ENCODE data around the gene GIT2. TPM values are rescaled to one million over a fixed set of nuclear protein-coding genes. Genes with fewer than 3 reads are reported as not detected.

The GIT2 gene
- total RNA-seq, 1 experiment from 2014 or later, result 40.0 TPM

GRCh38 chr12:109968032-109968420 is 28.1 kb downstream of the GIT2 start:
- intact Hi-C loops (cut with micrococcal nuclease; ENCODE audit: unreplicated experiment) (no loop called here), in situ Hi-C loops (cut with HindIII; ENCODE audit: low pct_unique_long_range_greater_than_20kb, low sequenced_read_pairs) (no loop called here)
- H3K4me1 ChIP-seq (ENCODE audit: control insufficient read depth, insufficient read depth, low read length), result no peaks in the 10 kb centered on the region
- no peak overlapping the region for H3K27ac ChIP-seq (ENCODE audit: low read length)
- no peaks in the 10 kb centered on the region for H3K9me3 ChIP-seq (ENCODE audit: control insufficient read depth, insufficient read depth, low read depth, low read length)
- no TSS peak for BruUV-seq (replicated peaks)
- CTCF ChIA-PET, result no interaction called here
- H3K36me3 ChIP-seq (ENCODE audit: control insufficient read depth, insufficient read depth, low read length), result peaks cover 3% of the 10 kb centered on the region; the same call in 1 of the 2 replicates
- H3K4me3 ChIP-seq (ENCODE audit: low read depth in 2 of 2, low read length in 2 of 2), result no peak overlapping the region
- TF ChIP-seq, protein P1, sequence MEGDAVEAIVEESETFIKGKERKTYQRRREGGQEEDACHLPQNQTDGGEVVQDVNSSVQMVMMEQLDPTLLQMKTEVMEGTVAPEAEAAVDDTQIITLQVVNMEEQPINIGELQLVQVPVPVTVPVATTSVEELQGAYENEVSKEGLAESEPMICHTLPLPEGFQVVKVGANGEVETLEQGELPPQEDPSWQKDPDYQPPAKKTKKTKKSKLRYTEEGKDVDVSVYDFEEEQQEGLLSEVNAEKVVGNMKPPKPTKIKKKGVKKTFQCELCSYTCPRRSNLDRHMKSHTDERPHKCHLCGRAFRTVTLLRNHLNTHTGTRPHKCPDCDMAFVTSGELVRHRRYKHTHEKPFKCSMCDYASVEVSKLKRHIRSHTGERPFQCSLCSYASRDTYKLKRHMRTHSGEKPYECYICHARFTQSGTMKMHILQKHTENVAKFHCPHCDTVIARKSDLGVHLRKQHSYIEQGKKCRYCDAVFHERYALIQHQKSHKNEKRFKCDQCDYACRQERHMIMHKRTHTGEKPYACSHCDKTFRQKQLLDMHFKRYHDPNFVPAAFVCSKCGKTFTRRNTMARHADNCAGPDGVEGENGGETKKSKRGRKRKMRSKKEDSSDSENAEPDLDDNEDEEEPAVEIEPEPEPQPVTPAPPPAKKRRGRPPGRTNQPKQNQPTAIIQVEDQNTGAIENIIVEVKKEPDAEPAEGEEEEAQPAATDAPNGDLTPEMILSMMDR (IDR thresholded peaks at IDR 0.05), result no peak
- TF ChIP-seq TCF7L2 (IDR thresholded peaks at IDR 0.05; ENCODE audit: low read depth, low read length), result no peak
- TF ChIP-seq SIN3A (IDR thresholded peaks at IDR 0.05; ENCODE audit: borderline replicate concordance, insufficient read depth, low read depth, low read length), result no peak
- no peak for TF ChIP-seq REST (IDR thresholded peaks at IDR 0.05; ENCODE audit: insufficient read depth in 1 of 2, low read depth in 2 of 2, low read length in 1 of 2)
- TF ChIP-seq POLR2AphosphoS5 (IDR thresholded peaks at IDR 0.05; ENCODE audit: low read depth, low read length), result no peak
- DNase-seq (ENCODE audit: low read depth, low spot score) (no peak), ATAC-seq (no peak)
- POLR2A ChIA-PET, result no interaction called here
- no peaks in the 10 kb centered on the region for H3K27me3 ChIP-seq (ENCODE audit: control insufficient read depth, insufficient read depth, low read length)

DNA sequence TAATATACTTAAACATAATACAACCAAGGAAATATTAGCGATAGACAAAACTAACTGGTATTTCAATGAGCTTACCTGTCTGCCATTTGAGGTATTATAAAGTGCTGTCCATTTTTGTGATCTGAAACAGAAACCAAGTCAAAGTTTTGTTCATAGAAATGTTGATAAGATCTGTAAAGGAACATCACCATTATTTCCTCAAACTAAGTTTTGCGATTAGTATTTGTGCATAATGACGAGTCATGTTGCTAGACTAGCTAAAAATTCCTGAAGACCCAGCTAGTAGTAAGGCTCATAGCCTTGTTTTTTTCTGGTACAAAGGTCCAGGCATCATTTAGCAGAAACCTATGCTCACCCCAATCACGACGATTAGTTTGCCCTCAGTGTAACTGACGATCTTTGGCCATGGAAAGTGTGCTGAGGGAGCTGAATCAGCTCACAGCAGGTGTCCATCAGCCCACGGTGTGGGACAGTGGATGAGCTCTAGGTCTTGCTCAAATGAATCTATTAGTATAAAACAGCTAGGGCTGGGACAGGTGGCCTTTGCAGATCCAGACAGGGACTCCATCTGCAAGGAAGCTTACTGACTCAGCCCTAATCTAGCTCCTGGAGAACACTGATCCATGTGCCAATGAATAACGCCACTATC is 28.7 kb downstream of the GIT2 start:
- POLR2A ChIA-PET, result no interaction called here
- Histone ChIP-seq H3K27me3 (ENCODE audit: control insufficient read depth, insufficient read depth, low read length) (no peaks in the 10 kb centered on the region), H3K27ac (ENCODE audit: low read length) (no peak overlapping the region), H3K4me3 (ENCODE audit: low read depth in 2 of 2, low read length in 2 of 2) (no peak overlapping the region), H3K36me3 (ENCODE audit: control insufficient read depth, insufficient read depth, low read length) (peaks cover 3% of the 10 kb centered on the region; the same call in 1 of the 2 replicates), H3K4me1 (ENCODE audit: control insufficient read depth, insufficient read depth, low read length) (no peaks in the 10 kb centered on the region), H3K9me3 (ENCODE audit: control insufficient read depth, insufficient read depth, low read depth, low read length) (no peaks in the 10 kb centered on the region)
- BruUV-seq (replicated peaks), result no TSS peak
- TF ChIP-seq POLR2AphosphoS5 (IDR thresholded peaks at IDR 0.05; ENCODE audit: low read depth, low read length) (no peak), TCF7L2 (IDR thresholded peaks at IDR 0.05; ENCODE audit: low read depth, low read length) (no peak), REST (IDR thresholded peaks at IDR 0.05; ENCODE audit: insufficient read depth in 1 of 2, low read depth in 2 of 2, low read length in 1 of 2) (no peak), SIN3A (IDR thresholded peaks at IDR 0.05; ENCODE audit: borderline replicate concordance, insufficient read depth, low read depth, low read length) (no peak)
- TF ChIP-seq, protein P1 (IDR thresholded peaks at IDR 0.05), result no peak
- ATAC-seq, result peak; percentile 65
- intact Hi-C loops (cut with micrococcal nuclease; ENCODE audit: unreplicated experiment) (no loop called here), in situ Hi-C loops (cut with HindIII; ENCODE audit: low pct_unique_long_range_greater_than_20kb, low sequenced_read_pairs) (no loop called here)
- CTCF ChIA-PET, result interaction anchor here (0.5 kb wide), 1 partner anchor 95 kb away, joined by 3 read pairs; no protein-coding TSS in a partner anchor
- DNase-seq (ENCODE audit: low read depth, low spot score), result no peak

Data from Panc1 (cell line).